Liver (tissue), 3 donors: ENCODE results near the gene ZNF292.

Source experiments
- GABPA ChIP-seq, 2 donors: IDR thresholded peaks in 1 of 2; conservative IDR thresholded peaks in 1 of 2; 2 replicates each; pipeline ENCODE4 v1.6.1; 2016; ENCODE audit warnings: antibody characterized with exemption in 2 of 2, mild to moderate bottlenecking in 1 of 2, moderate library complexity in 1 of 2
- NR2F2 ChIP-seq: IDR thresholded peaks from 2 replicates; pipeline ENCODE4 v1.6.1; 2016; ENCODE audit warnings: antibody characterized with exemption
- RAD21 ChIP-seq, 2 donors: IDR thresholded peaks; 2 replicates each; pipeline ENCODE4 v1.6.1; 2016; ENCODE audit warnings: antibody characterized with exemption in 2 of 2, mild to moderate bottlenecking in 2 of 2
- SP1 ChIP-seq: IDR thresholded peaks from 2 replicates; pipeline ENCODE4 v1.6.1; 2018; ENCODE audit warnings: antibody characterized with exemption, mild to moderate bottlenecking
- TF ChIP-seq, protein P1 (sequence below): fragments of 150-350 bp; IDR thresholded peaks from 2 replicates; pipeline ENCODE4 v1.5.1; 2017; ENCODE audit warnings: improper control_type of control experiment, low read depth, low read length; ENCODE audit not compliant: missing input control
- TF ChIP-seq, protein P2 (sequence below): IDR thresholded peaks from 2 replicates; pipeline ENCODE4 v1.6.1; 2016; ENCODE audit warnings: antibody characterized with exemption, mild to moderate bottlenecking
- TF ChIP-seq, protein P3 (sequence below): IDR thresholded peaks from 2 replicates; pipeline ENCODE4 v1.6.1; 2016; ENCODE audit warnings: antibody characterized with exemption
- TF ChIP-seq, protein P4 (sequence below): IDR thresholded peaks from 2 replicates; pipeline ENCODE4 v1.6.1; 2016; ENCODE audit warnings: antibody characterized with exemption
- donor health status: healthy.
- donor health status: healthy.

DNA sequence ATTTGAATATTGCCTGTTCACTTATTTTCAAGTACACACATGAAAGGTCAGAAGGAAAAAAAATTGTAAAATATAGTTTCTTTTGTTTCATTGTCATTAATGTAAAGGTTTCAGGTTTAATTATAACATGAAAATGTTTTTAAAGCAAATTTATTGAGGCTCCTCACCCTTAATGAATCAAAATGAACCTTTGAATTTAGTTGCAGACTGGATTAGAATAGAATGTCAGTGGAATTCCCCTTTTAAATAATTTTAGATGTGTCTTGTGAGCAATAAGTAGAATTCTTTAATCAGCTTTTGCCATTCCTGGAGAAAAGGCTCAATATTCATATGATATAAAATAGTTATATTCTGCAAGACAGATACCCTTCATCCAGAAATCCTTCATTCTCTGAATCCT is 96.4 kb downstream of the ZNF292 start:
- TF ChIP-seq, protein P1, sequence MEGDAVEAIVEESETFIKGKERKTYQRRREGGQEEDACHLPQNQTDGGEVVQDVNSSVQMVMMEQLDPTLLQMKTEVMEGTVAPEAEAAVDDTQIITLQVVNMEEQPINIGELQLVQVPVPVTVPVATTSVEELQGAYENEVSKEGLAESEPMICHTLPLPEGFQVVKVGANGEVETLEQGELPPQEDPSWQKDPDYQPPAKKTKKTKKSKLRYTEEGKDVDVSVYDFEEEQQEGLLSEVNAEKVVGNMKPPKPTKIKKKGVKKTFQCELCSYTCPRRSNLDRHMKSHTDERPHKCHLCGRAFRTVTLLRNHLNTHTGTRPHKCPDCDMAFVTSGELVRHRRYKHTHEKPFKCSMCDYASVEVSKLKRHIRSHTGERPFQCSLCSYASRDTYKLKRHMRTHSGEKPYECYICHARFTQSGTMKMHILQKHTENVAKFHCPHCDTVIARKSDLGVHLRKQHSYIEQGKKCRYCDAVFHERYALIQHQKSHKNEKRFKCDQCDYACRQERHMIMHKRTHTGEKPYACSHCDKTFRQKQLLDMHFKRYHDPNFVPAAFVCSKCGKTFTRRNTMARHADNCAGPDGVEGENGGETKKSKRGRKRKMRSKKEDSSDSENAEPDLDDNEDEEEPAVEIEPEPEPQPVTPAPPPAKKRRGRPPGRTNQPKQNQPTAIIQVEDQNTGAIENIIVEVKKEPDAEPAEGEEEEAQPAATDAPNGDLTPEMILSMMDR, result no peak
- TF ChIP-seq NR2F2 (no peak), SP1 (no peak), RAD21 (IDR thresholded peaks at IDR 0.05) (no peak), GABPA (IDR thresholded peaks at IDR 0.05 in 1 of 2, conservative IDR thresholded peaks at IDR 0.05 in 1 of 2) (no peak)
- TF ChIP-seq, protein P2, sequence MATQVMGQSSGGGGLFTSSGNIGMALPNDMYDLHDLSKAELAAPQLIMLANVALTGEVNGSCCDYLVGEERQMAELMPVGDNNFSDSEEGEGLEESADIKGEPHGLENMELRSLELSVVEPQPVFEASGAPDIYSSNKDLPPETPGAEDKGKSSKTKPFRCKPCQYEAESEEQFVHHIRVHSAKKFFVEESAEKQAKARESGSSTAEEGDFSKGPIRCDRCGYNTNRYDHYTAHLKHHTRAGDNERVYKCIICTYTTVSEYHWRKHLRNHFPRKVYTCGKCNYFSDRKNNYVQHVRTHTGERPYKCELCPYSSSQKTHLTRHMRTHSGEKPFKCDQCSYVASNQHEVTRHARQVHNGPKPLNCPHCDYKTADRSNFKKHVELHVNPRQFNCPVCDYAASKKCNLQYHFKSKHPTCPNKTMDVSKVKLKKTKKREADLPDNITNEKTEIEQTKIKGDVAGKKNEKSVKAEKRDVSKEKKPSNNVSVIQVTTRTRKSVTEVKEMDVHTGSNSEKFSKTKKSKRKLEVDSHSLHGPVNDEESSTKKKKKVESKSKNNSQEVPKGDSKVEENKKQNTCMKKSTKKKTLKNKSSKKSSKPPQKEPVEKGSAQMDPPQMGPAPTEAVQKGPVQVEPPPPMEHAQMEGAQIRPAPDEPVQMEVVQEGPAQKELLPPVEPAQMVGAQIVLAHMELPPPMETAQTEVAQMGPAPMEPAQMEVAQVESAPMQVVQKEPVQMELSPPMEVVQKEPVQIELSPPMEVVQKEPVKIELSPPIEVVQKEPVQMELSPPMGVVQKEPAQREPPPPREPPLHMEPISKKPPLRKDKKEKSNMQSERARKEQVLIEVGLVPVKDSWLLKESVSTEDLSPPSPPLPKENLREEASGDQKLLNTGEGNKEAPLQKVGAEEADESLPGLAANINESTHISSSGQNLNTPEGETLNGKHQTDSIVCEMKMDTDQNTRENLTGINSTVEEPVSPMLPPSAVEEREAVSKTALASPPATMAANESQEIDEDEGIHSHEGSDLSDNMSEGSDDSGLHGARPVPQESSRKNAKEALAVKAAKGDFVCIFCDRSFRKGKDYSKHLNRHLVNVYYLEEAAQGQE, result no peak
- TF ChIP-seq, protein P3, sequence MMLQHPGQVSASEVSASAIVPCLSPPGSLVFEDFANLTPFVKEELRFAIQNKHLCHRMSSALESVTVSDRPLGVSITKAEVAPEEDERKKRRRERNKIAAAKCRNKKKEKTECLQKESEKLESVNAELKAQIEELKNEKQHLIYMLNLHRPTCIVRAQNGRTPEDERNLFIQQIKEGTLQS, result no peak
- TF ChIP-seq, protein P4, sequence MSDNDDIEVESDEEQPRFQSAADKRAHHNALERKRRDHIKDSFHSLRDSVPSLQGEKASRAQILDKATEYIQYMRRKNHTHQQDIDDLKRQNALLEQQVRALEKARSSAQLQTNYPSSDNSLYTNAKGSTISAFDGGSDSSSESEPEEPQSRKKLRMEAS, result no peak
